SK-N-SH (cell line): ENCODE data around the gene FAM222B. TPM values are rescaled to one million over a fixed set of nuclear protein-coding genes. Genes with fewer than 3 reads are reported as not detected.
A peak's percentile ranks its signal among the peaks of the same experiment; 100 is the strongest.

Source experiments
- CTCF ChIA-PET: fragments of 300-600, 350-600 bp; formaldehyde crosslinking; extraction: SDS; loops from one replicate; lab custom pipeline; 2021; lab: Yijun Ruan, JAX
- POLR2A ChIA-PET: fragments of 350-600 bp; sonication (Branson Sonifier 250); formaldehyde crosslinking; extraction: SDS; loops from one replicate; lab custom pipeline; 2020; ENCODE audit warnings: antibody characterized with exemption, inconsistent platforms; lab: Yijun Ruan, JAX
- DNase-seq: peaks from one replicate; pipeline ENCODE4 v3.0.0; 2012
- H2AFZ ChIP-seq: fragments of 200-600 bp; sonication (generic); 2 replicates; pipeline ENCODE4 v1.8.1; 2016; ENCODE audit warnings: antibody characterized with exemption, mild to moderate bottlenecking, low read depth
- H3F3A ChIP-seq: fragments of 200-600 bp; sonication (generic); replicated peaks from 2 replicates; pipeline ENCODE3; 2016; ENCODE audit warnings: antibody characterized with exemption, mild to moderate bottlenecking; ENCODE audit not compliant: insufficient read depth
- H3K27ac ChIP-seq, 2 experiments: fragments of 200-500 bp in 1 of 2; fragments of 200-600 bp in 1 of 2; sonication (Bioruptor generic) in 1 of 2; sonication (generic), shearing (Covaris generic) in 1 of 2; 2 replicates each; pipeline versions ENCODE4 v1.5.1 to v1.6.1; 2014 to 2016; ENCODE audit warnings: low read depth in 2 of 2, inconsistent platforms in 1 of 2, low read length in 1 of 2, mild to moderate bottlenecking in 1 of 2, mixed read lengths in 1 of 2
- H3K27me3 ChIP-seq: fragments of 200-600 bp; sonication (generic), shearing (Covaris generic); 2 replicates; pipeline ENCODE4 v1.6.1; 2016; ENCODE audit warnings: mixed run types; ENCODE audit not compliant: insufficient read depth
- H3K36me3 ChIP-seq, 2 experiments: fragments of 200-500 bp in 1 of 2; fragments of 200-600 bp in 1 of 2; sonication (Bioruptor generic) in 1 of 2; sonication (generic) in 1 of 2; replicated peaks in 1 of 2; 2 replicates each; pipeline versions ENCODE3 to v1.5.1; 2014 to 2016; ENCODE audit warnings: low read length in 1 of 2, mild to moderate bottlenecking in 1 of 2; ENCODE audit not compliant: insufficient read depth in 2 of 2, control insufficient read depth in 1 of 2
- H3K4me1 ChIP-seq, 2 experiments: fragments of 200-500 bp in 1 of 2; fragments of 200-600 bp in 1 of 2; sonication (Bioruptor generic) in 1 of 2; sonication (generic), shearing (Covaris generic) in 1 of 2; 2 replicates each; pipeline versions ENCODE4 v1.5.1 to v1.6.1; 2014 to 2016; ENCODE audit warnings: low read depth in 1 of 2, low read length in 1 of 2, mixed run types in 1 of 2; ENCODE audit not compliant: insufficient read depth in 2 of 2, control insufficient read depth in 1 of 2
- H3K4me2 ChIP-seq: fragments of 200-600 bp; sonication (generic), shearing (Covaris generic); 2 replicates; pipeline ENCODE4 v1.6.1; 2017; ENCODE audit warnings: mixed run types
- H3K4me3 ChIP-seq, 2 experiments: fragments of 200-500 bp in 1 of 2; fragments of 200-600 bp in 1 of 2; sonication (Bioruptor generic) in 1 of 2; sonication (generic), shearing (Covaris generic) in 1 of 2; 2 replicates each; pipeline versions ENCODE4 v1.5.1 to v1.8.1; 2014 to 2016; ENCODE audit warnings: low read depth in 2 of 2, inconsistent platforms in 1 of 2, low read length in 1 of 2, mild to moderate bottlenecking in 1 of 2, mixed read lengths in 1 of 2, moderate library complexity in 1 of 2
- H3K79me2 ChIP-seq: fragments of 200-600 bp; sonication (generic); 2 replicates; pipeline ENCODE4 v1.8.1; 2017; ENCODE audit warnings: mild to moderate bottlenecking; ENCODE audit not compliant: insufficient read depth
- H3K9ac ChIP-seq: fragments of 200-600 bp; sonication (generic); 2 replicates; pipeline ENCODE4 v1.6.1; 2017; ENCODE audit warnings: mixed run types
- H3K9me2 ChIP-seq: fragments of 200-600 bp; sonication (generic); 2 replicates; pipeline ENCODE4 v1.6.1; 2017; ENCODE audit warnings: mixed run types
- H3K9me3 ChIP-seq: fragments of 200-600 bp; sonication (generic); 2 replicates; pipeline ENCODE4 v1.6.1; 2017; ENCODE audit warnings: mixed run types, mild to moderate bottlenecking, moderate library complexity
- H4K20me1 ChIP-seq: fragments of 200-600 bp; sonication (generic); 2 replicates; pipeline ENCODE4 v1.6.1; 2017; ENCODE audit warnings: mild to moderate bottlenecking, mixed run types; ENCODE audit not compliant: insufficient read depth
- CTCF ChIP-seq: fragments of 200-600 bp; sonication (generic); IDR thresholded peaks from 2 replicates; pipeline ENCODE4 v1.6.1; 2017; ENCODE audit warnings: antibody characterized with exemption, mild to moderate bottlenecking, moderate library complexity
- EP300 ChIP-seq, 2 experiments: IDR thresholded peaks; 2 replicates each; pipeline versions ENCODE4 v1.4.0 to v1.6.1; 2012; ENCODE audit warnings: borderline replicate concordance in 1 of 2, low read depth in 1 of 2, low read length in 1 of 2
- FOSL2 ChIP-seq: IDR thresholded peaks from 2 replicates; pipeline ENCODE4 v1.4.0; 2012; ENCODE audit warnings: low read depth, mild to moderate bottlenecking, moderate library complexity, borderline replicate concordance
- FOXM1 ChIP-seq: IDR thresholded peaks from 2 replicates; pipeline ENCODE4 v1.4.0; 2012; ENCODE audit warnings: low read depth, mild to moderate bottlenecking
- IRF3 ChIP-seq: fragments of 150-350 bp; IDR thresholded peaks from 2 replicates; pipeline ENCODE4 v1.6.1; 2016; ENCODE audit warnings: mild to moderate bottlenecking, low read depth, low read length
- JUND ChIP-seq: IDR thresholded peaks from 2 replicates; pipeline ENCODE4 v1.4.0; 2012
- MXI1 ChIP-seq: IDR thresholded peaks from 2 replicates; pipeline ENCODE4 v1.6.1; 2012; ENCODE audit warnings: mild to moderate bottlenecking, low read depth, low read length, improper control_type of control experiment
- POLR2AphosphoS5 ChIP-seq: IDR thresholded peaks from 2 replicates; pipeline ENCODE4 v1.6.1; 2012; ENCODE audit warnings: low read depth, low read length
- RCOR1 ChIP-seq: fragments of 150-350 bp; IDR thresholded peaks from 2 replicates; pipeline ENCODE4 v1.6.1; 2017; ENCODE audit warnings: antibody characterized with exemption, low read length
- SIN3A ChIP-seq: IDR thresholded peaks from 2 replicates; pipeline ENCODE4 v1.6.1; 2012; ENCODE audit warnings: low read depth, mild to moderate bottlenecking, low read length, moderate library complexity, borderline replicate concordance
- SMC3 ChIP-seq: IDR thresholded peaks from 2 replicates; pipeline ENCODE4 v1.6.1; 2012; ENCODE audit warnings: low read depth, low read length, improper control_type of control experiment
- TAF1 ChIP-seq: IDR thresholded peaks from 2 replicates; pipeline ENCODE4 v1.6.1; 2012; ENCODE audit warnings: low read depth, mild to moderate bottlenecking, low read length, moderate library complexity, borderline replicate concordance
- USF1 ChIP-seq: IDR thresholded peaks from 2 replicates; pipeline ENCODE4 v1.4.0; 2012; ENCODE audit warnings: low read depth, borderline replicate concordance
- USF2 ChIP-seq: fragments of 150-350 bp; IDR thresholded peaks from 2 replicates; pipeline ENCODE4 v1.6.1; 2017; ENCODE audit warnings: antibody characterized with exemption, low read length, low read depth, borderline replicate concordance
- YY1 ChIP-seq: IDR thresholded peaks from 2 replicates; pipeline ENCODE4 v1.4.0; 2012; ENCODE audit warnings: low read depth, mild to moderate bottlenecking
- ZBTB33 ChIP-seq: IDR thresholded peaks from 2 replicates; pipeline ENCODE4 v1.4.0; 2012; ENCODE audit warnings: low read depth, borderline replicate concordance
- WGBS: methylation state at CpG from one replicate; pipeline ENCODE4 v1.1.6; 2017; ENCODE audit warnings: low lambda C conversion rate; 5-methylcytosine and 5-hydroxymethylcytosine counted together
- polyA plus RNA-seq, 3 experiments: library from polyadenylated mRNA; depleted of rRNA; stranded (reverse); fragments of >200 nt; gene quantifications; 2 replicates each; pipeline ENCODE4 v1.2.3, GENCODE V29; 2012

Gene FAM222B
- polyA plus RNA-seq, 1 of the 3 experiments (the other 2 are of a cell fraction), result 9.0 TPM

- Histone ChIP-seq H3K4me2 (peak overlapping the region; percentile 98), H2AFZ (no peak overlapping the region), H3K4me1 (peaks cover 0 to 5% of the 10 kb centered on the region in 2 experiments; a peak in 2 of 4 replicates), H3K27ac (no peak overlapping the region), H3F3A (no peaks in the 10 kb centered on the region), H3K27me3 (no peaks in the 10 kb centered on the region), H3K9me2 (no peaks in the 10 kb centered on the region), H3K79me2 (peaks cover 14% of the 10 kb centered on the region), H4K20me1 (no peaks in the 10 kb centered on the region), H3K36me3 (peaks cover 7 to 28% of the 10 kb centered on the region in 2 experiments), H3K9me3 (no peaks in the 10 kb centered on the region), H3K9ac (peak overlapping the region; percentile 80; the same call in 1 of the 2 replicates), H3K4me3 (no peak overlapping the region; a peak in 1 of 4 replicates)
- ChIA-PET CTCF (interaction anchor here (0.7 to 2.0 kb wide), 2 partner anchors 46 to 91 kb away, joined by 3 to 4 read pairs; partner anchors contain the start of gene DHRS13), POLR2A (no interaction called here)
- 84% methylated on average over 5 of the region's 5 CpGs for WGBS
- DNase-seq, result no peak
- TF ChIP-seq FOXM1 (no peak), EP300 (IDR thresholded peaks at IDR 0.05; ENCODE audit: borderline replicate concordance in 1 of 2, low read depth in 1 of 2, low read length in 1 of 2) (no peak), CTCF (no peak), MXI1 (no peak), SMC3 (no peak), FOSL2 (no peak), TAF1 (no peak), USF1 (no peak), USF2 (no peak), JUND (no peak), YY1 (no peak), IRF3 (no peak), RCOR1 (no peak), POLR2AphosphoS5 (no peak), SIN3A (no peak), ZBTB33 (no peak)
These were observed 13.5 kb upstream of the FAM222B start for GRCh38 chr17:28856028-28856574.
